SK-N-SH treated with all-trans-retinoic acid at 6 μM for 48 hours (cell line): Measurements from ENCODE around the gene YWHAE.

ENCODE experiments used
- ATAC-seq: fragments of 200-7000 bp; cut with Tn5 transposase; 3 replicates; pipeline ENCODE4 v1.9.1; 2020; ENCODE audit warnings: mild to moderate bottlenecking, moderate library complexity
- ARNTL ChIP-seq: fragments of 450-650 bp; formaldehyde crosslinking; IDR thresholded peaks from 2 replicates; pipeline ENCODE4 v1.5.0; 2020; ENCODE audit warnings: low read depth, mild to moderate bottlenecking, moderate library complexity, borderline replicate concordance
- CSDC2 ChIP-seq: fragments of 250-450 bp; sonication (Bioruptor Pico); IDR thresholded peaks from 2 replicates; pipeline ENCODE4 v1.5.0; 2020; ENCODE audit warnings: mild to moderate bottlenecking, moderate library complexity
- ESRRG ChIP-seq: fragments of 250-450 bp; sonication (Bioruptor Pico); IDR thresholded peaks from 2 replicates; pipeline ENCODE4 v1.6.1; 2021; ENCODE audit warnings: mild to moderate bottlenecking
- GLIS3 ChIP-seq: fragments of 250-450 bp; sonication (Bioruptor Pico); IDR thresholded peaks from 2 replicates; pipeline ENCODE4 v1.5.0; 2020; ENCODE audit warnings: mild to moderate bottlenecking, moderate library complexity
- ISL1 ChIP-seq: fragments of 250-450 bp; sonication (Bioruptor Pico); IDR thresholded peaks from 2 replicates; pipeline ENCODE4 v2.1.2; 2022; ENCODE audit warnings: mild to moderate bottlenecking, moderate library complexity
- OSR1 ChIP-seq: fragments of 250-450 bp; sonication (Bioruptor Pico); IDR thresholded peaks from 2 replicates; pipeline ENCODE4 v1.8.0; 2022; ENCODE audit warnings: moderate library complexity, mild to moderate bottlenecking, inconsistent platforms
- PPARA ChIP-seq: fragments of 250-450 bp; sonication (Bioruptor Pico); IDR thresholded peaks from 2 replicates; pipeline ENCODE4 v1.5.0; 2020; ENCODE audit warnings: mild to moderate bottlenecking, borderline replicate concordance
- RARB ChIP-seq: fragments of 250-450 bp; sonication (Bioruptor Pico); IDR thresholded peaks from 2 replicates; pipeline ENCODE4 v1.8.0; 2021; ENCODE audit warnings: mild to moderate bottlenecking, moderate library complexity
- TCF4 ChIP-seq: fragments of 250-450 bp; sonication (Bioruptor Pico); IDR thresholded peaks from 2 replicates; pipeline ENCODE4 v1.8.0; 2021; ENCODE audit warnings: mild to moderate bottlenecking, moderate library complexity, borderline replicate concordance
- TOX ChIP-seq: fragments of 250-450 bp; sonication (Bioruptor Pico); IDR thresholded peaks from 2 replicates; pipeline ENCODE4 v1.8.0; 2021; ENCODE audit warnings: mild to moderate bottlenecking, moderate library complexity, borderline replicate concordance
- TSHZ2 ChIP-seq: fragments of 250-450 bp; sonication (Bioruptor Pico); IDR thresholded peaks from 2 replicates; pipeline ENCODE4 v1.5.0; 2020; ENCODE audit warnings: mild to moderate bottlenecking, moderate library complexity
- ZC3H10 ChIP-seq: fragments of 250-450 bp; sonication (Bioruptor Pico); IDR thresholded peaks from 2 replicates; pipeline ENCODE4 v1.5.1; 2021; ENCODE audit warnings: mild to moderate bottlenecking, moderate library complexity
- ZFP3 ChIP-seq: fragments of 250-450 bp; sonication (Bioruptor Pico); IDR thresholded peaks from 2 replicates; pipeline ENCODE4 v1.5.0; 2020; ENCODE audit warnings: mild to moderate bottlenecking, moderate library complexity
- ZFP30 ChIP-seq: fragments of 450-650 bp; formaldehyde crosslinking; IDR thresholded peaks from 2 replicates; pipeline ENCODE4 v1.5.0; 2022; ENCODE audit warnings: mild to moderate bottlenecking, moderate library complexity
- ZNF565 ChIP-seq: fragments of 450-650 bp; formaldehyde crosslinking; conservative IDR thresholded peaks from 2 replicates; pipeline ENCODE4 v1.5.0; 2020; ENCODE audit warnings: low read depth, mild to moderate bottlenecking, moderate library complexity
- ZNF70 ChIP-seq: fragments of 450-650 bp; formaldehyde crosslinking; IDR thresholded peaks from 2 replicates; pipeline ENCODE4 v1.5.0; 2020; ENCODE audit warnings: mild to moderate bottlenecking, moderate library complexity
- TF ChIP-seq, protein P1 (sequence below): fragments of 250-450 bp; sonication (Bioruptor Pico); IDR thresholded peaks from 2 replicates; pipeline ENCODE4 v1.5.1; 2021; ENCODE audit warnings: mild to moderate bottlenecking, moderate library complexity
- TF ChIP-seq, protein P2 (sequence below): fragments of 250-450 bp; sonication (Bioruptor Pico); IDR thresholded peaks from 2 replicates; pipeline ENCODE4 v1.8.0; 2021; ENCODE audit warnings: low read depth, mild to moderate bottlenecking, moderate library complexity, borderline replicate concordance

Gene YWHAE

DNA sequence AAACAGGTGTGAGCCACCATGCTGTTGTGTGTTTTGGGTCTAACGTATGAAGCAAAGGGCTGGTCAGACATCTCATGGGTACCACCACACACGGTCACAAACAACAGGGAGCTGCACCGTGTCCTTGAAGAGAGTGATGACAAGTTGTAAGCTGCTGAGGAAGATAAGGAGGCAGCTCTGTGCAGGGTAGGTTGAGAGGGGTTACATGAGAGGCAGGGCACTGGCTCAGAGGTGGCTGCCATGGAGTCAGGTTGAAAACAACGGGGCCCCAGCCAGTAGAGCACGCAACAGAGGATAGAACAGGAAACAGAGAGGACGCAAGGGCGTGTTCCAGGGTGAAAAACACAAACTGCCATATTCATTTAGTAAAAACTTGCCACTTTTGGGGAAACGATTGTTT lies 68.3 kb downstream of the YWHAE start:
- ATAC-seq: no peak
- TF ChIP-seq TOX (CRISPR knock-in tag): no peak
- no peak for TF ChIP-seq ZNF565 (CRISPR knock-in tag)
- TF ChIP-seq PPARA (CRISPR knock-in tag): no peak
- no peak for TF ChIP-seq ISL1
- TF ChIP-seq TCF4 (CRISPR knock-in tag): no peak
- no peak for TF ChIP-seq TSHZ2 (CRISPR knock-in tag)
- no peak for TF ChIP-seq ZC3H10 (CRISPR knock-in tag)
- TF ChIP-seq, protein P1, sequence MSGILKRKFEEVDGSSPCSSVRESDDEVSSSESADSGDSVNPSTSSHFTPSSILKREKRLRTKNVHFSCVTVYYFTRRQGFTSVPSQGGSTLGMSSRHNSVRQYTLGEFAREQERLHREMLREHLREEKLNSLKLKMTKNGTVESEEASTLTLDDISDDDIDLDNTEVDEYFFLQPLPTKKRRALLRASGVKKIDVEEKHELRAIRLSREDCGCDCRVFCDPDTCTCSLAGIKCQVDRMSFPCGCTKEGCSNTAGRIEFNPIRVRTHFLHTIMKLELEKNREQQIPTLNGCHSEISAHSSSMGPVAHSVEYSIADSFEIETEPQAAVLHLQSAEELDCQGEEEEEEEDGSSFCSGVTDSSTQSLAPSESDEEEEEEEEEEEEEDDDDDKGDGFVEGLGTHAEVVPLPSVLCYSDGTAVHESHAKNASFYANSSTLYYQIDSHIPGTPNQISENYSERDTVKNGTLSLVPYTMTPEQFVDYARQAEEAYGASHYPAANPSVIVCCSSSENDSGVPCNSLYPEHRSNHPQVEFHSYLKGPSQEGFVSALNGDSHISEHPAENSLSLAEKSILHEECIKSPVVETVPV (CRISPR knock-in tag): no peak

DNA sequence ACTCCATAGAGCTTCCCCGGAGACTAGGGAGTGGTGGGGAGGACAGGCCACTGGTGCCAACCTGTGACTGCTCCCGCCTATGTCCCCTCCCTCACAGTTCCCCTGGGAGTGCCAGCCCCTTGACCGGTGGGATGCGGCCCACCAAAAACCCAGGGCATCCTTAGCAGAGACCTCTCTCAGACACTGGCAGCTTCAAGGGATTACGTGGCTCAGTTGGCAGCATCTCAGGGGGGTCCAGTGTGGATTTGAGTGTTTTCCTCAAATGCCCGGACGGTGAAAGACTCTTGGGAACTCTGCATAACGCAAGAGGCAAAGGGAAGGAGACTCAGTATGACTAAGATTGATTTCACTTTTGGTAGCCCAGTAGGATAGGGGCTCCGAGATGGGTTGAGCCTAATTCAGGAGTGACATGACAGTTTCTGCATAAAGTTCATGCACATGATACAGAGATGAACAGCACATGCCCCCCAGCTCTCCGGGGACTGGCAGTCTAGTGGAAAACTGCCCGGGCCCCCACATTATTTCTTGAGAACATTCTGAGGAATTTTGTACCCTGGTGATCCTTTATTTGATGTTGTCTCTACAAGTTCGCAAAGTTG lies 70.2 kb downstream of the YWHAE start:
- no peak for ATAC-seq
- TF ChIP-seq, protein P2, sequence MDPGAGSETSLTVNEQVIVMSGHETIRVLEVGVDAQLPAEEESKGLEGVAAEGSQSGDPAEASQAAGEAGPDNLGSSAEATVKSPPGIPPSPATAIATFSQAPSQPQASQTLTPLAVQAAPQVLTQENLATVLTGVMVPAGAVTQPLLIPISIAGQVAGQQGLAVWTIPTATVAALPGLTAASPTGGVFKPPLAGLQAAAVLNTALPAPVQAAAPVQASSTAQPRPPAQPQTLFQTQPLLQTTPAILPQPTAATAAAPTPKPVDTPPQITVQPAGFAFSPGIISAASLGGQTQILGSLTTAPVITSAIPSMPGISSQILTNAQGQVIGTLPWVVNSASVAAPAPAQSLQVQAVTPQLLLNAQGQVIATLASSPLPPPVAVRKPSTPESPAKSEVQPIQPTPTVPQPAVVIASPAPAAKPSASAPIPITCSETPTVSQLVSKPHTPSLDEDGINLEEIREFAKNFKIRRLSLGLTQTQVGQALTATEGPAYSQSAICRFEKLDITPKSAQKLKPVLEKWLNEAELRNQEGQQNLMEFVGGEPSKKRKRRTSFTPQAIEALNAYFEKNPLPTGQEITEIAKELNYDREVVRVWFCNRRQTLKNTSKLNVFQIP (CRISPR knock-in tag): no peak
- TF ChIP-seq TOX (CRISPR knock-in tag) (no peak), ARNTL (CRISPR knock-in tag) (no peak), ZC3H10 (CRISPR knock-in tag) (no peak), ZNF565 (CRISPR knock-in tag) (no peak), ESRRG (no peak)
- TF ChIP-seq, protein P1 (CRISPR knock-in tag): no peak
- TF ChIP-seq, all 23 proteins: peak for 0

DNA sequence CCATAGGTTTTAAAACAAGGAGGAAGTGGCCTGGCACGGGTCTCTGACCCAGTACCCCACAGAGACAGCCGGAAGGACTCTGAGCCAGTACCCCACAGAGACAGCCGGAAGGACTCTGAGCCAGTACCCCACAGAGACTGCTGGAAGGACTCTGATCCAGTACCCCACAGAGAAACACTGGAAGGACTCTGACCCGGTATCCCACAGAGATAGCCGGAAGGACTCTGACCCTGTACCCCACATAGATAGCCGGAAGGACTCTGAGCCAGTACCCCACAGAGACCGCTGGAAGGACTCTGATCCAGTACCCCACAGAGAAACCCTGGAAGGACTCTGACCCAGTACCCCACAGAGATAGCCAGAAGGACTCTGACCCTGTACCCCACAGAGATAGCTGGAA lies 71.6 kb downstream of the YWHAE start:
- ATAC-seq: no peak

DNA sequence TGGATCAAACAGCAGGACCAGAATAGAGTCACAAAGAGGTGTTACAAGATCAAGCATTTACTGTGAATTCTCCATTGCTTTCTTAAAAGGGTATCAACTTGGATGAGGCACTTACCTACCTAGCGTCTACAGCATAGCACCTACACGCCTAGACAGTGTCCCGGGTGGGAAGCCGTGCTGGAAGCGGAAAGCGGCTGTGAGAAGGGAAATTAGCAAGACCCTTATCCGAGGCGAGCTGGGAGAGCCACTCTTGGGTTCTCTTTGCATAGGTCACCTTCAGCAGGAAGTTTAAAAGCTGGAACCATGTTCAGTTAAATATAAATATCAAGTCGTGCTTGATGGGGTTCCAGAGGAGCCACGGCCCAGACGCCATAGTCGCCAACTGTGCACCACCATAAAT lies 74.3 kb downstream of the YWHAE start:
- no peak for TF ChIP-seq ZFP30
- TF ChIP-seq OSR1 (CRISPR knock-in tag): no peak
- TF ChIP-seq RARB: no peak
- no peak for TF ChIP-seq ZFP3
- no peak for TF ChIP-seq ESRRG
- TF ChIP-seq ZNF70 (CRISPR knock-in tag): no peak
- TF ChIP-seq, protein P1 (CRISPR knock-in tag): no peak
- TF ChIP-seq TSHZ2 (CRISPR knock-in tag): no peak
- TF ChIP-seq CSDC2 (CRISPR knock-in tag): no peak

More for the DNA sequence above, 71.6 kb downstream of the YWHAE start:
- TF ChIP-seq GLIS3 (CRISPR knock-in tag) (no peak), ARNTL (CRISPR knock-in tag) (no peak)

More for the DNA sequence above, 74.3 kb downstream of the YWHAE start:
- ATAC-seq: no peak
